ENCODE results near the gene NEK10.
"Not testable (repeated sequence)": the region's sequence is repeated elsewhere in the genome, so short reads cannot be mapped to it uniquely, and the experiment has no call there.

The NEK10 gene

GRCh38 chr3:27302891-27303290, 66.3 kb downstream of the NEK10 start:
- TF ChIP-seq, protein P1, sequence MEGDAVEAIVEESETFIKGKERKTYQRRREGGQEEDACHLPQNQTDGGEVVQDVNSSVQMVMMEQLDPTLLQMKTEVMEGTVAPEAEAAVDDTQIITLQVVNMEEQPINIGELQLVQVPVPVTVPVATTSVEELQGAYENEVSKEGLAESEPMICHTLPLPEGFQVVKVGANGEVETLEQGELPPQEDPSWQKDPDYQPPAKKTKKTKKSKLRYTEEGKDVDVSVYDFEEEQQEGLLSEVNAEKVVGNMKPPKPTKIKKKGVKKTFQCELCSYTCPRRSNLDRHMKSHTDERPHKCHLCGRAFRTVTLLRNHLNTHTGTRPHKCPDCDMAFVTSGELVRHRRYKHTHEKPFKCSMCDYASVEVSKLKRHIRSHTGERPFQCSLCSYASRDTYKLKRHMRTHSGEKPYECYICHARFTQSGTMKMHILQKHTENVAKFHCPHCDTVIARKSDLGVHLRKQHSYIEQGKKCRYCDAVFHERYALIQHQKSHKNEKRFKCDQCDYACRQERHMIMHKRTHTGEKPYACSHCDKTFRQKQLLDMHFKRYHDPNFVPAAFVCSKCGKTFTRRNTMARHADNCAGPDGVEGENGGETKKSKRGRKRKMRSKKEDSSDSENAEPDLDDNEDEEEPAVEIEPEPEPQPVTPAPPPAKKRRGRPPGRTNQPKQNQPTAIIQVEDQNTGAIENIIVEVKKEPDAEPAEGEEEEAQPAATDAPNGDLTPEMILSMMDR (conservative IDR thresholded peaks at IDR 0.05; ENCODE audit: low read depth, low read length), result no peak
- no peaks in the 10 kb centered on the region for H4K20me1 ChIP-seq (ENCODE audit: insufficient read depth)
- no peak overlapping the region for H3K9ac ChIP-seq
- H3K4me3 ChIP-seq (IDR thresholded peaks at IDR 0.05; ENCODE audit: insufficient read depth, low read depth, low read length), result no peak overlapping the region
- no peak overlapping the region for H2AFZ ChIP-seq (ENCODE audit: low read depth)
- no peak overlapping the region for H3K27ac ChIP-seq
- no peaks in the 10 kb centered on the region for H3K79me2 ChIP-seq (ENCODE audit: insufficient read depth, low read depth)
- H3K36me3 ChIP-seq (ENCODE audit: insufficient read depth), result no peaks in the 10 kb centered on the region
- no peak overlapping the region for H3K4me2 ChIP-seq
- H3K4me1 ChIP-seq (ENCODE audit: low read depth, poor library complexity, severe bottlenecking), result no peaks in the 10 kb centered on the region
- H3K27me3 ChIP-seq (ENCODE audit: insufficient read depth, low read depth), result no peaks in the 10 kb centered on the region

- H3K9ac ChIP-seq; H3K79me2 ChIP-seq (ENCODE audit: insufficient read depth, low read depth); H3K4me2 ChIP-seq; H3K27ac ChIP-seq; H3K4me1 ChIP-seq (ENCODE audit: low read depth, poor library complexity, severe bottlenecking); H3K36me3 ChIP-seq (ENCODE audit: insufficient read depth); H3K4me3 ChIP-seq (IDR thresholded peaks at IDR 0.05; ENCODE audit: insufficient read depth, low read depth, low read length); H4K20me1 ChIP-seq (ENCODE audit: insufficient read depth); H3K27me3 ChIP-seq (ENCODE audit: insufficient read depth, low read depth); H2AFZ ChIP-seq (ENCODE audit: low read depth): not testable (repeated sequence)
These were observed 70.2 kb downstream of the NEK10 start for GRCh38 chr3:27298981-27299380.

- no peak overlapping the region for H2AFZ ChIP-seq (ENCODE audit: low read depth)
- no peaks in the 10 kb centered on the region for H4K20me1 ChIP-seq (ENCODE audit: insufficient read depth)
- H3K27me3 ChIP-seq (ENCODE audit: insufficient read depth, low read depth), result no peaks in the 10 kb centered on the region
- H3K9ac ChIP-seq, result no peak overlapping the region
- H3K36me3 ChIP-seq (ENCODE audit: insufficient read depth), result no peaks in the 10 kb centered on the region
- TF ChIP-seq, protein P1 (conservative IDR thresholded peaks at IDR 0.05; ENCODE audit: low read depth, low read length), result no peak
- no peaks in the 10 kb centered on the region for H3K79me2 ChIP-seq (ENCODE audit: insufficient read depth, low read depth)
- H3K4me3 ChIP-seq (IDR thresholded peaks at IDR 0.05; ENCODE audit: insufficient read depth, low read depth, low read length), result no peak overlapping the region
- H3K27ac ChIP-seq, result no peak overlapping the region
- H3K4me2 ChIP-seq, result no peak overlapping the region
- no peaks in the 10 kb centered on the region for H3K4me1 ChIP-seq (ENCODE audit: low read depth, poor library complexity, severe bottlenecking)
These were observed 75.2 kb downstream of the NEK10 start for GRCh38 chr3:27293939-27294338.

DNA sequence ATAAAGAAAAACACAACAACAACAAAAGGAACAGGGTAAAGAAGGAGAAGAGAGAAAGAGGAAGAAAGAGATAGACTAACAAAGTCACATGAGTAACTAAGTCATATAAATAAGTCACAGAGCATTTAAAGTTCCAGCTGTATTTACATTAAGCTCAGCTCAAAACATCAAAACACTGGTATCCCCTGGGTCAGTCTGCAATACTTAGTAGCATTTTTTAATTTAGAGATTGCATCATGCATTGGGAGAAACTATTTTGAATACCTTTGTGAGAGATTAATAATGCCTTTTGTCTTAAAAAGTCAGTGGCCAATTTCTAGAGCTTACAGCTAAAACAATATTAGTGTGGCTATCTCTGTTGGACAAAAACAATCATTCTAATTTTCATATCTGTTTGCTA, 78.4 kb downstream of the NEK10 start:
- no peak overlapping the region for H3K9ac ChIP-seq
- TF ChIP-seq, protein P1 (conservative IDR thresholded peaks at IDR 0.05; ENCODE audit: low read depth, low read length), result no peak
- H3K4me2 ChIP-seq, result no peak overlapping the region
- no peak overlapping the region for H2AFZ ChIP-seq (ENCODE audit: low read depth)
- H3K36me3 ChIP-seq (ENCODE audit: insufficient read depth), result no peaks in the 10 kb centered on the region
- H3K27me3 ChIP-seq (ENCODE audit: insufficient read depth, low read depth), result no peaks in the 10 kb centered on the region
- H3K4me3 ChIP-seq (IDR thresholded peaks at IDR 0.05; ENCODE audit: insufficient read depth, low read depth, low read length), result no peak overlapping the region
- no peak overlapping the region for H3K27ac ChIP-seq
- H3K79me2 ChIP-seq (ENCODE audit: insufficient read depth, low read depth), result no peaks in the 10 kb centered on the region
- no peaks in the 10 kb centered on the region for H4K20me1 ChIP-seq (ENCODE audit: insufficient read depth)
- H3K4me1 ChIP-seq (ENCODE audit: low read depth, poor library complexity, severe bottlenecking), result no peaks in the 10 kb centered on the region

DNA sequence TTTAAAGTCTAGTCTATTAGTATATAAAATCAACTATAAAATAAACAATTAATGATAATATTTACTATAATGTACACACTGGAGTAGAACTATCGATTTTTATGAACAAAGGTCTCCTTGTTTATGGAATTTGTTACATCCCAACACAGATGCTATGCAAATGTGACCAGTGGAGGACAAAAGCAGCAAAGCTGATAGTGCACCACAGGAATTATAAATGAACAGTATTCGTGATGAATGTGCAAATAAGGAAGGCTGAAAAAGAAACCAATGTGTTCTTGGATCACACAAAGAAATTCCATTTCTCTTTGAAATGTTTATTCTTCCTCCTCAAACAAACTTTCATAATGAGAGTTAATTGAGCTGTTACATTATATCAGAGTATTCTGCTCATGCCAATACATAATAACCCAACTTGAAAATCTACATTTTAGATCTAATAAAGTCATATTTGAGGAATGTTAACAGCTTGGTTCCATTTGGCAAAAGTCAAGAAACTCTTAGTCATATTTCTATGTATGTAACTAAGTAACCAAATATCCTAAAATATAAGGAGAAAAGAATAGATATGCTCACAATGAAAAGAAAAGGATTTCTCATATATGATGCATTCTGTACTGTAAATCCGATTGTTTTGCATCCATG, 79.3 kb downstream of the NEK10 start:
- TF ChIP-seq, protein P1 (conservative IDR thresholded peaks at IDR 0.05; ENCODE audit: low read depth, low read length), result no peak
- H3K79me2 ChIP-seq (ENCODE audit: insufficient read depth, low read depth), result no peaks in the 10 kb centered on the region
- no peak overlapping the region for H3K4me2 ChIP-seq
- no peak overlapping the region for H3K4me3 ChIP-seq (IDR thresholded peaks at IDR 0.05; ENCODE audit: insufficient read depth, low read depth, low read length)
- no peaks in the 10 kb centered on the region for H3K27me3 ChIP-seq (ENCODE audit: insufficient read depth, low read depth)
- no peaks in the 10 kb centered on the region for H4K20me1 ChIP-seq (ENCODE audit: insufficient read depth)
- H2AFZ ChIP-seq (ENCODE audit: low read depth), result no peak overlapping the region
- no peak overlapping the region for H3K27ac ChIP-seq
- H3K9ac ChIP-seq, result no peak overlapping the region
- H3K36me3 ChIP-seq (ENCODE audit: insufficient read depth), result no peaks in the 10 kb centered on the region
- no peaks in the 10 kb centered on the region for H3K4me1 ChIP-seq (ENCODE audit: low read depth, poor library complexity, severe bottlenecking)
